NOMO-1 (cell line): ENCODE results near the gene SIPA1L2.

Source experiments
- DNase-seq, 2 experiments: peaks; one replicate each; lab custom pipeline; 2025; ENCODE audit not compliant: unreplicated experiment in 2 of 2; lab: John Stamatoyannopoulos, UW

Gene SIPA1L2

GRCh38 chr1:232594768-232595698 is 34.9 kb downstream of the SIPA1L2 start:
- no peak for DNase-seq

GRCh38 chr1:232593717-232594502 is 36.0 kb downstream of the SIPA1L2 start:
- no peak for DNase-seq

- DNase-seq, result no peak
These were observed 38.6 kb downstream of the SIPA1L2 start for GRCh38 chr1:232591344-232591743.

- peak; percentile 21 to 76 for DNase-seq
These were observed 39.2 kb downstream of the SIPA1L2 start for GRCh38 chr1:232590744-232591082.

- peak in 1 of 2 experiments; percentile 53 for DNase-seq
These were observed 39.9 kb downstream of the SIPA1L2 start for GRCh38 chr1:232589812-232590743.

- DNase-seq, result no peak
These were observed 40.7 kb downstream of the SIPA1L2 start for GRCh38 chr1:232589111-232589811.

- DNase-seq, result no peak
These were observed 42.6 kb downstream of the SIPA1L2 start for GRCh38 chr1:232587141-232588008.

GRCh38 chr1:232586679-232587078 is 43.3 kb downstream of the SIPA1L2 start:
- no peak for DNase-seq

GRCh38 chr1:232585486-232585885 is 44.4 kb downstream of the SIPA1L2 start:
- DNase-seq, result no peak

GRCh38 chr1:232581932-232582331 is 48.0 kb downstream of the SIPA1L2 start:
- no peak for DNase-seq
